Fibroblast of skin of abdomen (primary cell): ENCODE measurements around the gene DDX47. TPM values are rescaled to one million over a fixed set of nuclear protein-coding genes. Genes with fewer than 3 reads are reported as not detected.
A peak's percentile ranks its signal among the peaks of the same experiment; 100 is the strongest.

ENCODE experiments used
- DNase-seq: peaks from one replicate; pipeline ENCODE4 v3.0.0-alpha.2; 2013
- polyA plus RNA-seq, 2 experiments: library from polyadenylated mRNA; unstranded; fragments of 120-200 nt; gene quantifications; one replicate each; pipeline ENCODE4 v1.2.1, GENCODE V29; 2013; ENCODE audit not compliant: insufficient read length in 2 of 2

The DDX47 gene
- polyA plus RNA-seq (2013, experiment 1 of 2; ENCODE audit: insufficient read length): 62.3 TPM
- polyA plus RNA-seq (2013, experiment 2 of 2; ENCODE audit: insufficient read length): 62.3 TPM

DNA sequence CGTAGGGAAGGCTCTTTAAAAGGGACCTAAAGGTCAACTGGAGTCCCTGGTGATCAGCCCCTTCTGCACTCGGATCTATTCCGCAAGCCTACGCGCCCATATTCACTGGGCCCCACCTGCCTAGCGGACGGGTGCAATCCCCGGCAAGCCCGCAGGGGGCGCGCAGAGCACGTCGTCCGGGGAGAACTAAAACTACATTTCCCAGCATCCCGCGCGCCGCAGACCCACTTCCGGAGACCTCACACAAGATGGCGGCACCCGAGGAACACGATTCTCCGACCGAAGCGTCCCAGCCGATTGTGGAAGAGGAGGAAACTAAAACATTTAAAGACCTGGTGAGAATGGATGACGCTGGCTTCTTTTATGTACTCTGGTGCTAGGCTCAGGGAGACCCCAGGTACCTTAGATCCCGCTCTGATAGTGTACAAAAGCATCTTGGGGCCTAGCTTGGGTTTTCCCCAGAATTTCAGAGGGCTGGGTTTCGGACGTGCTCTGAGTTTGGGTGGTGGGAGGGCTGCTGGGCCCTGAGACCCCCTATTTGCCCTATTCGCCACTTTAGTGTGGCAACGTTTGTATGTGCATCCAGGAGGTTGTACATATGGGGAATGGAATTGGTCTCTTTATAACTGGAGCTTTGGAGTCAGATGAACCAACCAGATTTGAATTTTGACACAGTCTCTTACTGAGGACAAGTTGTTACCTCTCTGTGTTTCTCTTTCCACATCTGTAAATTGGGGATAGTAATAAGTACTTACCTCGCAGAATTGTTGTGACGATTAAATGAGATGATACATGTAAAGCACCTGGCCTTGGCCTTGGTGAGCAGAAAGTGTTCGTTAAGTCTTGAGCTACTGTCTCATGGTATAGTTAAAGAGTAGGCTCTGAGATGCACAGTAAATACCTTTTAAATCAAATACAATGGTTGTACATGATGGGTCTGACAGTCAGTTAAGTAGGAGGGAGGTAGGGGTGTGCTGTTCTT lies at the start of gene DDX47:
Gene DDX47, plus strand, starts transcription at position 227 of the 982 bp plus-strand sequence. Its CDS starts 22 bp downstream, at position 249.
- DNase-seq: peak; percentile 89

DNA sequence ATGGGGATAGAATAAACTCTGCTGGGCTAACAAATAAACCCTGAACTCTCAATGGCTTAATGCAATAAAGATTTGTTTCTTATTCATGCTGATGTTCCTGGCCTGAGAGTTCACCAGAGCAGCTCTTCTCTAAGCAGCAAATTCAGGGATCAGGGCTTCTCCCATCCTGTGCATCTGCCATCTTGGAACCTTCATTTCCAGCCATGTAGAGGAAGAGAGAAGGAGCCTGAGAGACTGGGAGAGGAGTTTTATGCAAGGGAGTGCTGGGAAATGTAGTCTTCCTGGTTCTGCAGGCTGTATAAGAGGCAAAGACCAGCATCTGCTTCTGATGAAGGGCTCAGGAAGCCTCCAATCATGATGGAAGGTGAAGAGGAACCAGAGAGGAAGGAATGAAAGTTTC lies 48.3 kb upstream of the DDX47 start:
- no peak for DNase-seq

DNA sequence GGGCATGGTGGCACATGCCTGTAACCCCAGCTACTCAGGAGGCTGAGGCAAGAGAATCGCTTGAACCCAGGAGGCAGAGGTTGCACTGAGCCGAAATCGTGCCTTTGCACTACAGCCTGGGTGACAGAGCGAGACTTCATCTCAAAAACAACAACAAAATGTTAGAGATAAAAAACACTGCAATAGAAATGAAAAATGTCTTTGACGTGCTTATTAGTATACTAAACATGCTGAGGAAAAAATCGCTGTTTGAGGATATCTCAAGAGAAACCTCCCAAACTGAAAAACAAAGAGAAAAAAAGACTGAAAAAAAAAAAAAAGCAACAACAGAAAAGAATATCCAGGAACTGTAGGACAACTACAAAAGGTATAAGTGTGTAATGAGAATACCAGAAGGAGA lies 42.9 kb upstream of the DDX47 start:
- no peak for DNase-seq

DNA sequence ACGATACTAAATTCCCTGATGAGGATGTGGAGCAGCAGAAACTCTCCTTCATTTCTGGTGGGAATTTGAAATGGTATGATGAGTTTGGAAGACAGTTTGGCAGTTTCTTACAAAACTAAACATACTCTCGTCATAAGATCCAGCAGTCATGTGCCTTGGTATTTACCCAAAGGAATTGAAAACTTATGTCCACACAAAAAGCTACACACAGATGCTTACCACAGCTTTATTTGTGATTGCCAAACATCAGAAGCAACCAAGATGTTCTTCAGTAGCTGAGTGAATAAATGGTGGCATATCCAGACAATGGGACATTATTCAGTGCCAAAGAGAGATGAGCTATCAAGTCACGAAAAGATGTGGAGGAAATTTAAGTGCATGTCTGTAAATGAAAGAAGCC lies 38.4 kb upstream of the DDX47 start:
- DNase-seq: no peak

DNA sequence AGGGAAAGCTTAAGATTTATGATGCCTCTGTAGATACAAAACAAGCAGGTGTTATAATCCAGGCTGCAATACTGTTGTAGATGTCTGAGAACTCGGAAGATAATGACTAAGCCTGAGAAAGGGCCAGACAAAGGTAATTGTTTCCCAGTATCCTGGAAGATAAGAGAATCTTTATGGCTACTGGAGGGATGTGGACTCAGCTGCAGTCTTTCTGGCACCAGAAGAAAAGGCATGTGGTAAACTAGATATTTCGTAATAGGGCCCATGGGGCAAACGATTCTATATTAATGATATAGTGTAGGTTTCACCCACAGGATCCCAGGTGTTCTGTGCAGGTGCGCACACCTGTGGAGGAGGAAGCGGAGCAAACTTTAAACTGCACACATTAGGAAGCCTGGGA lies 36.9 kb upstream of the DDX47 start:
- DNase-seq: no peak

DNA sequence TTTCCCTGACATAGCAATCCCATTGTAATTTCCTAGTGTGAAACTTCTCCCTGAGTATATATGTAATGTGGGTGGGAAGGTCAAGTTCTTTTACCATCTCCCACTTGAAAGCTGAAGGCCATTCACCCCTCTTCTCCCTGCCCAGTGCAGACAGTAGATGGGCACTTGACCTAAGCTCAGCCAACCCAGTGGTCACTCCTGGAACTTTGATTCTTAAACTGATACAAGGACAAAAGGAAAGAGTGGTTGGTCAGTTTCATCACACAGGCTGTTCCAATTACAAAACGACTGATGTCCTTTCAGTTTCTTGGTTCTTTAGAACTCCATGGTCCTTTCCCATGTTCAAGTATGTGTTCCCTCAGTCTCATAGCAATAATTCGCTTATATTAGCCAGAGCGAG lies 36.1 kb upstream of the DDX47 start:
- DNase-seq: no peak

DNA sequence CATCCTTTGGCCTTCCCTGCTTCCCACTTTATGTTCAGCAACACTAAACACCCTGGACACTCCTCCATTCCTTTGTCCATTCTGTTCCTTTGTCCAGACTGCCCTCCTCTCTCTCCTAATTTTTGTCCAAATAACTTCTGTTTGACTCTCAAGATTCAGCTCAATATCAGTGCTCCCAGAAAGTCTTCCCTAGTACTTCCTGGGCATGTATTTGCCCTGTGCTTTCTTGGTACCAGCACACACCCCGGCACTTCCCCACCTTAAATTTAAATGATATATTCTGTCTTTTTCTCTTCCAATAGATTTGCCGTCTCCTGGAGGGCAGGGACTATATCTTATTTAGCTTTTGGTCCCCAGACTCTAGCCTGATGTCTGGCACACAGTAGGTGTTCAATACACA lies 34.1 kb upstream of the DDX47 start:
- no peak for DNase-seq

DNA sequence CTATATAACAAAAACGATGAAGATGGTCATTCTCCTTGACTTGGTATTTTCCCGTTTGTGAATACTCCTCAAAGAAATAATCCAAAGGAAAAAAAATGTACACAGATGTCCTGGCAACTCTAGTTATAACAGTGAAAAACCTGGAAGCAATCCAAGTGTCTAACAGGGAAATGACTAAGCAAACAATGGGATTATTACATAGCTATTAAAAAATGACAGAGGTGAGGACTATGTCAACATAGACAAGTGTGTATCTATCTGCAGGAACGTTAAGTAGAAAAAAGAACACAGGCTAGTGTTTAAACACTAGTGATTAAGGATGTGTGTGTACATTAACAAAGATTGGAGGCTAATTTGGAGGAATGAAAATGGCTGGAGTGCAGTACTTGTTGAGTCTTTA lies 33.6 kb upstream of the DDX47 start:
- DNase-seq: peak; percentile 78

DNA sequence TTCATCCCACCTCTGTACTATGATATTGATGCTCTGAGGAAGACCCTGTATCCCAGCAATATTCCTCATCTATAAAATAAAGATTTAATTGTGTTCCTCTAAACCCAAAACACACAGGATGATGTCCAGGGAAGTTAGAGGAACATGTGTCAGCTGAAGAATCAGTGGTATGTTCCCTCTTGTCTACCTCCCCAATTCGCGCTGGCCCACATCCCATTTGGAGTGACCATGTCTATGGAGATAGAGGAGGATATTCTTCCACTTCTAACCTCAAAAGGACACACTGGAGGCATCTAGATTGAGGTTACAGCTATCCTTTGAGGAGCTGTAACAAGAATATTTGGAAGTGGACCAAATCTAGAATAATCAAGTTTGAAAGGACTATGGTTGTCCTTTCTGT lies 29.0 kb upstream of the DDX47 start:
- DNase-seq: no peak

DNA sequence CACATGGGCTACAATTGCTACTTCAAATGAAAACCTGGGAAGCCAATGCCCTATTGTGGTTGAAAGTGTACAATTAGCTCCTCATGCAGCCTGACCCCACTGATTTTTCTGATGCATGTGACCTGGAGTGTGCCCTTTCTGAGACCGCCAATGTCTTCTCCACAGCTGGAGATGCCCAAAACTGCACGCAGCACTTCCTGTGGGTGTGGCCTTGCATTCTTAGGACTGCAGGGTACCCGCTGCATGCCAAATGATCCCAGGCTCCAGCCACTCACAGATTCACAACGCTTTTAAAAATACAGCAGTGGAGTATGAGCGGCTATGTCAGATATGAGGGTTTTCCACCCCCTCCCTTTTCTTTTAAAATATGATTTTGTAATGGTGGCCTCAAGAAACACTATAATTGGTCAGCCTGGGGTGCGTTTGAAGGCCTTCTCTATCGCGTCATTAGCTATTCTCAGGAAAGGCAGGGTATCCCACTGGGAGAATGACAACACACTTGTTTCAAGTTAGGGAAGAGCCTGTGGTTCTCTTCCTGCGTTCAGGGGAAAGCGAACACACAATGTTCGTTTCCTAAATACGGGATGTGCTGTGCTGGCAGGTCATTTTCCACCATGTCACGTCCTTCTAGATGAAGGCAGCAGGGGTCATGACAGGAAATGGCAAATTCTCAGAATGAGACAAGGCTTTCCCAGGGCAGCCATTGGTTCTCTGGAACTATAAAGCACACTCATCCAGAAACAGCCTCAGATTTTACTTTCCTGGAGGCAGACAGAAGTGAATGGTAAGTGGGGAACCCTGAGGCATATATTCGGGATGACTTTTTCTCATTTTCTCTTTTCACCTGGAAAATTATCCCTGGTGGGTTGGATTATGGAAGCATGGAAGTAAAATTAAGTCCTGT lies 28.0 kb upstream of the DDX47 start, which contains the start of gene APOLD1:
Gene APOLD1, plus strand, starts transcription at position 749 of the 904 bp plus-strand sequence. Its CDS starts 33 bp downstream, at position 782.
- no peak for DNase-seq

DNA sequence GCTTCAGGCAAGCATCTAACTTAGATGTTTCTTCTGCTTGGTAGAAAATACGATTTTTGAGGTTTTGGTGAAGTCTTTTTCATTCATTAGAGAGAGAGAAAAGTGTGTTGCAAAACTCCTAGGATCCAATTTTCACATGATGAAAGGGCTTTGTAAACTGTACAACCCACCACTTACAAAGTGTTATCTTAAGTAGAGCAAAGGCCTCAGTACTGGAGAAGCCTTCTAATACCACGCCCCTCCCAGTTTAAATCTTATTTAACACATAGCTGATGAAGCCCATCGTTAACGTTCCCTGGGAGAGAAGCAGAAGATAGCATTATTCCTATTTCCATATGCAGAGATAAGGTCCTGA lies 26.8 kb upstream of the DDX47 start:
- no peak for DNase-seq

DNA sequence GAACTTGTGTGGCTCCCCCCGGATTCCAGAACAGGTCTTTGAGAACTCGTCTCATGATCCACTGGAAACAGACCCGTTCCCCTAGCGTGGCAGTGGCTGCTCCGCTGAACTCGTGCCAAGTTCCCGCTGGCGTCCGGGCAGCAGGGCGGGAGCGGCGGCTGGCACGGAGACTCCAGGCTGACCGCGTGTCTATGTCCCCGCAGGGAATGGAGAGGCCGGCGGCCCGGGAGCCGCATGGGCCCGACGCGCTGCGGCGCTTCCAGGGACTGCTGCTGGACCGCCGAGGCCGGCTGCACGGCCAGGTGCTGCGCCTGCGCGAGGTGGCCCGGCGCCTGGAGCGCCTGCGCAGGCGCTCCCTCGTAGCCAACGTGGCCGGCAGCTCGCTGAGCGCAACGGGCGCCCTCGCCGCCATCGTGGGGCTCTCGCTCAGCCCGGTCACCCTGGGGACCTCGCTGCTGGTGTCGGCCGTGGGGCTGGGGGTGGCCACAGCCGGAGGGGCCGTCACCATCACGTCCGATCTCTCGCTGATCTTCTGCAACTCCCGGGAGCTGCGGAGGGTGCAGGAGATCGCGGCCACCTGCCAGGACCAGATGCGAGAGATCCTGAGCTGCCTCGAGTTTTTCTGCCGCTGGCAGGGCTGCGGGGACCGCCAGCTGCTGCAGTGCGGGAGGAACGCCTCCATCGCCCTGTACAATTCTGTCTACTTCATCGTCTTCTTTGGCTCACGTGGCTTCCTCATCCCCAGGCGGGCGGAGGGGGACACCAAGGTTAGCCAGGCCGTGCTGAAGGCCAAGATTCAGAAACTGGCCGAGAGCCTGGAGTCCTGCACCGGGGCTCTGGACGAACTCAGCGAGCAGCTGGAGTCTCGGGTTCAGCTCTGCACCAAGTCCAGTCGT lies 26.2 kb upstream of the DDX47 start:
- peak; percentile 82 for DNase-seq

DNA sequence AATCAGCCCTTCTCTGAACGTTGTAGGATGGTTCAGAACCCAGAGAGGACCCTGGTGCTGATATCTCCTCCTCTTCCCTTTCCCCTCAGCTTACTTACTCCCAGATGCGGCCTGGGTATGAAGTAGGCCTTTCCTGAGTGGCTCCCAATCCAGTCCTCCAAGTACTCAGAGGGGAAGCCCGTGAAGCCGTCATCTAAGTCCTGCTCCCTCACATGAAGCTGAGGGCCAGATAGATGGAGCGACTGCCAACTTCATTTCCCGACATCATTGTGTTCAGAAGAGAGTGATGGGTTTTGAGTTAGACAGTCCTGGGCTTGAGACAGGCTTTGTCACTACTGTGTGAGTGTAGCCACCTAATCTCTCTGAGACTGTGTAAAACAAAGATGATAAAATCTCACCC lies 25.0 kb upstream of the DDX47 start:
- no peak for DNase-seq

DNA sequence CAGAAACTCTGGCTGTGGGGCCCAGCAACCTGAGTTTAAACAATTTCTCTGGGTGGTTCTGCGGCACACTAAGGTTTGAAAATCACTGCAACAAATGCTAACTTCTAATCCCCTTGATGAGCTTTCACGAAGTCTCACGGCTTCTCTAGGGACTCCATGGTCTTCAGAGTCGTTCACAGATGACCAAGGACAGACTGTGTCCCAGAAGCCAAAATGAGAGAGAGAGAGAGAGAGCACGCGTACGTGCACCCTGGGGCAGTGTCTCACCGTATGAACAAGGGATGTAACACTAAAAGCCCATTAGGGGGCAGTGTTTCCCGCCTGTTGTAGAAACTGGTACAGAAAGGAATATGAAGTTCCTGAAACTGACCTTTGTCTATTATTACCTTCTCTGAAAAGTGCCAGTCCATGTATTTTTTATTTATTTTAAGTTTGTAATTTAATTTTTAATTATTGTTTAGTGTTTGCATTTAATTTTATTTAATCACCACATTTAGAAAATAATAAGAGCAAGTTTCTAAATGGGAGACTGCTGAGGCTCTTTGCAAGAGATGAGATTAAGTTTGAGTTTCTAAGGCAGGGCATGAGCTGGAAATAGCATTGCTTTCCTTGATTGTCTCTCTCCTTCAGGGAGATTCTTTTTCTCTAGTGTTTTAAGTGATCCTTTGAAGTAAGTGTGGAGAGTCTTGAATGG lies 24.3 kb upstream of the DDX47 start:
- DNase-seq: peak; percentile 75

DNA sequence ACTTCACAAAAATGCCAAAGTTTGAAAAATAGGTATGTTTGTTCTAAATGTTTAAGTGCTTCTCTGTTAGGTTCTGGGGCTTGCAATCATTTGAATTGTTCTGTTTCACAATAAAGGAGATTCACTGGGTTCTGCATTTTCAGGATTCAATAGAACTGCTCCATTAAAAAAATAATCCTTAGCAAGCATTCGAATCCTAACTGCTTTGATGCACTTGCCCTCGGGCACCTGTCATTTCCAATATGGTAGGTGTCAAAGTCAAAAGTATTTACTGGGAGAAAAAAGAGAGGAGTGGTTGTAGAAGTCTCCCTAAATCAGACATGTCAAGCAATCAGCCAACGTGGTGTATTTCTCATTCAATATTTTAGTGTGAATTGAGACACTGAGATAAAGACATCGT lies 22.2 kb upstream of the DDX47 start:
- no peak for DNase-seq

DNA sequence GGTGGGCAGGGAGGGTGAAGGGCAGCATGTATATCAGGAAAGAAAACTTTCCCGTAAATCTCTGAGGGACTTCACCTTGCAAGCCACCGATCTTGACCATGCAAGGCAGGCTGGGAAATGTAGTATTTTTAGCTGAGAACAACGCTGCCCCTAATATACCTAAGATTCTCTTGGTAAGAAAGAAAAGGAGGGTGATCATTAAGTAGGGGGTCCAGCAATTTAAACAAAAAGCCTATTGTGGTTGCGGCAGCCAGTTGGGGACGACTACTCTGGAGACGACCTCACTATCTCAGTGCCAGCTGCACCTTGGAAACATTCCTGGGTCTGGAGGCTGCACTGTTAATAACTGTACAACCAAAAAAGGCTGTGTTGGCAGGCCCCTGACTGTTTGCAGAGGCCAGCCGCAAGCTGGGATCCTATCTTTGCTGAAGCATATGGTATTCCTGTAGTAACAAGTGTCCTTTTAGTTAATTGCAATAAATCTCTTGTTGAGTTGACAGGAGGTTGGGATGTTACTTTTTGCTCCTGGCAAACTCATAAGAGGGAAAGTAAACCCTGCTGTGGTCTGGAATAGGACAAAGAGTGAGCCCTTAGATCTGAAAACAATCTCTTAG lies 21.3 kb upstream of the DDX47 start:
- peak; percentile 36 for DNase-seq

DNA sequence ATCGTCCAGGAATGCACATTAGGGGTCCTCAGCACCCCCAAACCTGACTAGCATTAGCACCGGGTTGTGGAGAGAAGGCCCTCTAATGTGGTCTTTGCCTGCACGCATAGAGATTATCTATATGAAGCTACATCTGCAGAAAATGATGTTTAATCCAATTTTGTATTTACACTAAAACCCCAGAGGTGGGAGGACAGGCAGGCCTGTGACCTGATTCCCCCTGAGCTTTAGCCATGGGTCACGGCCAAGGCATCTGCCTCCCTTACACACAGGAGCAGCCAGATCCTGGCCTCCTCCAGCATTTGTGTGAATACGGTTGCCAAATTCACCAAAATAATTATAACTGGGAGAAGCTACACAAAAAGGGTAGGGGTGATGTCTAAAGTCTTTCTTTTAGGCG lies 20.7 kb upstream of the DDX47 start:
- DNase-seq: no peak

DNA sequence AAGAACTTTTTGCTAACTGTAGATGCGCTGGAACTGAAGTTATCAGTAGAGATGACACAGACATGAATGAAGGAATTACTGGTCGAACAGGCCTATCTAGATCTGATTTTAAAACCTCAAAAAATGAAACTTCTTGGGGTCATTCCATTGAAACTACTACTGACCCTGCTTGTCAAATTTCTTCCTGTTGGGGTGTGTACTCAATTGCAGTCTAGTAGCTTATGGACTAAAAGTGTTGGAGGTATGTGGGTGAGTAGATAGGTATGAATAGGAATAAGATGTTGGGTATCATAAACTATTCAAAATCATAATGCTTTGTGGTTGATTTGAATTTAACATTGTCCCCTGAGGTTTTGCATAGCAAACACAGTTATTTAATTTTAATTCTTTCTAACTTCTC lies 18.5 kb upstream of the DDX47 start:
- DNase-seq: no peak

DNA sequence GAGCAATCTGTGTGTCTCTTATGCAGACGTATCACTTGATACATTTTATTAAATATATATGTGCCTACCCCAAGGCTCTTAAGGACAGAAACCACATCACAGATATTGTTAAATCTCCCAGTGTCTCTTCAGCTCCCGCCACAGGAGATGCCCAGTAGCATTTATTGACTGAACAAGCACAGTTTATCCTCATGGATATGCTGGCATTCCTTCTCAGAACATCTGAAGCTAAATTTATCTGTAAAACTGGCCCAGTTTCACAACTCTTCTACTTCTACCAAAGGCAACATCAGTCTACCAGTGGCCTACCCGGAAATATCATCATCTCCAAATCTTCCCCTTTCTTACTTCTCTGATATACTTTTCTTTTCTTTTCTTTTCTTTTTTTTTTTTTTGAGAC lies 17.0 kb upstream of the DDX47 start:
- no peak for DNase-seq

DNA sequence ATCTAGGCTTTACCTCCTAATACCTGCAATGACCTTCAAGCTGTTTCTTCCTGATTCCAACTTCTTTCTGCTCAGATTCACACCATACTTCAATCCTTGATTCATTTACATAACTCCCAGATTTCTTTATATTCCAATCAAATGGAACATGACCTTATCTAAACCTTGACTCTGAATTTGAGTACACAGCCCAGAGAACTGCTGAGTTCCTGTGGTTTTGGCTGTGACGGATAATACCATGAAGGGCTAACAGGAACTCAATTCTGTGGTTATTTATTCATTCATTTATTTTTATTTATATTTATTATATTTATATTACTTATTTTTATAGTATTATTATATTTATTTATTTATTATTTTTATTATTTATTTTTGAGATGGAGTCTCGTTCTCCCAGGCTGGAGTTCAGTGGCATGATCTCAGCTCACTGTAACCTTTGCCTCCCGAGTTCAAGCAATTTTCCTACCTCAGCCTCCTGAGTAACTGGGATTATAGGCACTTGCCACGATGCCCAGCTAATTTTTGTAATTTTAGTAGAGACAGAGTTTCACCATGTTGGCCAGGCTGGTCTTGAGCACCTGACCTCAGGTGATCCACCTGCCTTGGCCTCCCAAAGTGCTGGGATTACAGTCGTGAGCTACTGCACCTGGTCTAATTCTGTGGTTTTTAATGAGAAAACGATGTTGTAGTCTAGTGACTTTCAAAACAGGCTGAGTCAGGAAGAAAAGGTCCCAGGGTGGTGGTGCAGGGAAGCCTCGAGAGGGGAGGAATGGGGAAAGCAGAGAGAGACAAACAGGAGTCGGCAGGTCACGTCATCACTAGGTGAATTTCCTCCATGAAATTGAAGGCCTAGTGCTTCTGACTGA lies 16.0 kb upstream of the DDX47 start:
- no peak for DNase-seq
